SJCRH30 (cell line): ENCODE data around the gene ZDHHC18. TPM values are rescaled to one million over a fixed set of nuclear protein-coding genes. Genes with fewer than 3 reads are reported as not detected.

Experiments used
- total RNA-seq: library from RNA; depleted of rRNA; stranded (reverse); fragments of >200 nt; shearing (Covaris generic); gene quantifications from 2 replicates; pipeline ENCODE4 v1.2.3, GENCODE V29; 2014; rRNA removed

ZDHHC18 gene
- total RNA-seq, 1 experiment from 2014 or later, result 31.8 TPM

Other genes with a start within 250 kb of the ZDHHC18 start
- 57.3 and 57.9 TPM in 2 replicates for gene ARID1A, start 130.7 kb upstream of the ZDHHC18 start, total RNA-seq
- 5.8 and 6.2 TPM in 2 replicates for gene PIGV, start 38.7 kb upstream of the ZDHHC18 start, total RNA-seq
- gene SFN, start 36.5 kb downstream of the ZDHHC18 start, total RNA-seq, result 0.14 and 0.15 TPM in 2 replicates
- gene GPN2, start 63.6 kb downstream of the ZDHHC18 start, total RNA-seq, result 22.4 and 25.3 TPM in 2 replicates
- gene GPATCH3, start 73.8 kb downstream of the ZDHHC18 start, total RNA-seq, result 12.0 and 12.9 TPM in 2 replicates
- gene NR0B2, start 87.3 kb downstream of the ZDHHC18 start, total RNA-seq, result not detected in 2 replicates
- 89.7 and 95.5 TPM in 2 replicates for gene NUDC, start 95.1 kb downstream of the ZDHHC18 start, total RNA-seq
- gene KDF1, start 133.8 kb downstream of the ZDHHC18 start, total RNA-seq, result not detected in 2 replicates
- gene TRNP1, start 167.0 kb downstream of the ZDHHC18 start, total RNA-seq, result 0.42 and 0.81 TPM in 2 replicates
- 0.04 and 0.10 TPM in 2 replicates for gene TENT5B, start 186.2 kb downstream of the ZDHHC18 start, total RNA-seq